ENCODE results near the gene MEX3D.

The MEX3D gene

GRCh38 chr19:1510442-1510806 lies 57.7 kb downstream of the MEX3D start:
- no peak for TF ChIP-seq CTCF (IDR thresholded peaks at IDR 0.05)
- Histone ChIP-seq H3K4me3 (ENCODE audit: low read depth in 1 of 2, low read length in 1 of 2) (no peak overlapping the region), H3K36me3 (no peaks in the 10 kb centered on the region), H3K4me1 (ENCODE audit: control insufficient read depth in 1 of 2, insufficient read depth in 1 of 2, low read depth in 1 of 2, low read length in 1 of 2) (peaks cover 7 to 17% of the 10 kb centered on the region in 2 experiments), H3K27ac (no peak overlapping the region), H3K27me3 (peaks cover 98% of the 10 kb centered on the region), H3K9me3 (peaks cover 4% of the 10 kb centered on the region)

GRCh38 chr19:1509602-1510441 lies 58.3 kb downstream of the MEX3D start:
- H3K36me3 ChIP-seq, result no peaks in the 10 kb centered on the region
- H3K4me1 ChIP-seq (ENCODE audit: control insufficient read depth in 1 of 2, insufficient read depth in 1 of 2, low read depth in 1 of 2, low read length in 1 of 2), result peaks cover 7 to 17% of the 10 kb centered on the region in 2 experiments
- peaks cover 98% of the 10 kb centered on the region for H3K27me3 ChIP-seq
- H3K4me3 ChIP-seq (ENCODE audit: low read depth in 1 of 2, low read length in 1 of 2), result no peak overlapping the region
- TF ChIP-seq CTCF (IDR thresholded peaks at IDR 0.05), result no peak
- H3K9me3 ChIP-seq, result peaks cover 4% of the 10 kb centered on the region
- H3K27ac ChIP-seq, result no peak overlapping the region

GRCh38 chr19:1508507-1508856 lies 59.6 kb downstream of the MEX3D start:
- Histone ChIP-seq H3K4me1 (ENCODE audit: control insufficient read depth in 1 of 2, insufficient read depth in 1 of 2, low read depth in 1 of 2, low read length in 1 of 2) (peaks cover 7 to 14% of the 10 kb centered on the region in 2 experiments), H3K27me3 (peaks cover 98% of the 10 kb centered on the region), H3K4me3 (ENCODE audit: low read depth in 1 of 2, low read length in 1 of 2) (no peak overlapping the region), H3K36me3 (no peaks in the 10 kb centered on the region), H3K27ac (no peak overlapping the region), H3K9me3 (peaks cover 4% of the 10 kb centered on the region)
- no peak for TF ChIP-seq CTCF (IDR thresholded peaks at IDR 0.05)

- peaks cover 98% of the 10 kb centered on the region for H3K27me3 ChIP-seq
- peaks cover 4% of the 10 kb centered on the region for H3K9me3 ChIP-seq
- H3K36me3 ChIP-seq, result no peaks in the 10 kb centered on the region
- peaks cover 7 to 10% of the 10 kb centered on the region in 2 experiments for H3K4me1 ChIP-seq (ENCODE audit: control insufficient read depth in 1 of 2, insufficient read depth in 1 of 2, low read depth in 1 of 2, low read length in 1 of 2)
- H3K4me3 ChIP-seq (ENCODE audit: low read depth in 1 of 2, low read length in 1 of 2), result peak overlapping the region; percentile 28 to 54
- TF ChIP-seq CTCF (IDR thresholded peaks at IDR 0.05), result no peak
- no peak overlapping the region for H3K27ac ChIP-seq
Measured at GRCh38 chr19:1507763-1508506, 60.2 kb downstream of the MEX3D start.

GRCh38 chr19:1507192-1507660 lies 60.9 kb downstream of the MEX3D start:
- H3K4me3 ChIP-seq (ENCODE audit: low read depth in 1 of 2, low read length in 1 of 2), result no peak overlapping the region
- no peak for TF ChIP-seq CTCF (IDR thresholded peaks at IDR 0.05)

More at GRCh38 chr19:1507192-1507660, 60.9 kb downstream of the MEX3D start:
- no peak overlapping the region for H3K27ac ChIP-seq
- peaks cover 4 to 10% of the 10 kb centered on the region in 2 experiments for H3K4me1 ChIP-seq (ENCODE audit: control insufficient read depth in 1 of 2, insufficient read depth in 1 of 2, low read depth in 1 of 2, low read length in 1 of 2)
- H3K27me3 ChIP-seq, result peaks cover 98% of the 10 kb centered on the region
- peaks cover 4% of the 10 kb centered on the region for H3K9me3 ChIP-seq
- H3K36me3 ChIP-seq, result no peaks in the 10 kb centered on the region
